ENCODE results near the gene PGLYRP2.
A peak's percentile ranks its signal among the peaks of the same experiment; 100 is the strongest.
"Not testable (repeated sequence)": the region's sequence is repeated elsewhere in the genome, so short reads cannot be mapped to it uniquely, and the experiment has no call there.

PGLYRP2 gene, protein sequence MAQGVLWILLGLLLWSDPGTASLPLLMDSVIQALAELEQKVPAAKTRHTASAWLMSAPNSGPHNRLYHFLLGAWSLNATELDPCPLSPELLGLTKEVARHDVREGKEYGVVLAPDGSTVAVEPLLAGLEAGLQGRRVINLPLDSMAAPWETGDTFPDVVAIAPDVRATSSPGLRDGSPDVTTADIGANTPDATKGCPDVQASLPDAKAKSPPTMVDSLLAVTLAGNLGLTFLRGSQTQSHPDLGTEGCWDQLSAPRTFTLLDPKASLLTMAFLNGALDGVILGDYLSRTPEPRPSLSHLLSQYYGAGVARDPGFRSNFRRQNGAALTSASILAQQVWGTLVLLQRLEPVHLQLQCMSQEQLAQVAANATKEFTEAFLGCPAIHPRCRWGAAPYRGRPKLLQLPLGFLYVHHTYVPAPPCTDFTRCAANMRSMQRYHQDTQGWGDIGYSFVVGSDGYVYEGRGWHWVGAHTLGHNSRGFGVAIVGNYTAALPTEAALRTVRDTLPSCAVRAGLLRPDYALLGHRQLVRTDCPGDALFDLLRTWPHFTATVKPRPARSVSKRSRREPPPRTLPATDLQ

DNA sequence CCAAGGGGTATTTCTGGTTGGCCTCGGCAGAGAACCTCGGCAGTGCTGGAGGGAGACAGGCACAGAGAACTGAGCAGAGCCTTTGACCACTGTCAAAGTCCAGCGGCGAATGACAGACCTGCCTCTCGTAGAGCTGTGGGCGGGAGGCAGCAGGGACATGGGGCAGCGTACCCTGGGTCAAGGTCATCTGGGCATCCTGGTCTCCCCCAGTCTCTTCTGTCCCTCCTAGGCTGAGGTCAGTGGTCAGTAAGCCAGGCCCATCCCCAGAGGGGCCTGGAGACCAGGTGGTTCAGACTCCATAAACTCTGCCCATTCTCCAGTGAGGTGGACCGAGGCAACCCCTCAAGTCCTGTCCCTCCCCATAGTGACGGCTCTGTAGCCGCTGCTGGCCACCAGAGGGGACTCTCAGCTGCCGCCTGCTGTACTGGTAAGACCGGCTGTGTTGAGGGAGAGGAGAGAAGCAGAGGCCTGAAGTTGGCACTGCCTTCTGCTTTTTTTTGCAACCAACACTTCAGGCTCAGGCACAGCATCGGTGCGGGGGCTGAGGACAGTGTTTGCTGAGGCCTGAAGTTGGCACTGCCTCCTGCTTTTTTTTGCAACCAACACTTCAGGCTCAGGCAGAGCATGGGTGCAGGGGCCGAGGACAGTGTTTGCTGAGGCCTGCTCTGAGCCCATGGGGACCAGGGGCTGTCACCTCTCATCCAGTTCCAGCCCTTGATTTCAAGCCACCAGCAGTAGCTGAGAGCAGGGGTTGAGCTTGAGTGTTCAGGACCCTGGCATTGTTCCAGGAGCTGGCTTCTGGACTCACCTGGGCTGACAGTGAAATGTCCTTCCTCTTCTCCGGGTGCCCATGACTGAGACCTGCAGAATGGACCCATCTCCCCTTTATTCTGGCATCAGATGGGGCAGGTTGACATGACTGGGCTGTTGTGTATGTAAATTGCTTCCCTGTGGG lies at the start of gene PGLYRP2:
PGLYRP2 (minus strand) TSS at position 111 of the 955 bp plus-strand sequence. CDS start 130 bp downstream, outside the sequence.
- DNase-seq = peak; percentile 24

DNA sequence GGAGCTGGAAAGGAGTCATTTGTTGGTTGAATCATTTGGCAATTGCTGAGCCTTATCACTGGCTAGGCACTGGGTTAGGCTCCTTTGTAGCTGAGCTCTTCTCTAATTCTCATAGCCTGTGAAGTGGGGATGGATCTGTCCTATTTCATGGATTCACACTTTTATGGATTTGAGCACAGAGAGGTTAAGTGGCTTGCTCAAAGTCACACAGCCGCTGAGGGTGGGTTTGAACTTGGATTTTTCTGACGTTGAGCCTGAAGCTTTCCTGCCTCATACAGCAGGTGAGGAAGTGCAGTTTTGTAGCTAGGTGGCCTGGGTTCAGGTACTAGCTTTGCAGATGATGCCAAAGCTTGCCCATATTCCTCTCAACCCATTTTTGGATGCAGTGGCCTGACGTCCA lies 48.4 kb upstream of the PGLYRP2 start:
- DNase-seq = no peak

DNA sequence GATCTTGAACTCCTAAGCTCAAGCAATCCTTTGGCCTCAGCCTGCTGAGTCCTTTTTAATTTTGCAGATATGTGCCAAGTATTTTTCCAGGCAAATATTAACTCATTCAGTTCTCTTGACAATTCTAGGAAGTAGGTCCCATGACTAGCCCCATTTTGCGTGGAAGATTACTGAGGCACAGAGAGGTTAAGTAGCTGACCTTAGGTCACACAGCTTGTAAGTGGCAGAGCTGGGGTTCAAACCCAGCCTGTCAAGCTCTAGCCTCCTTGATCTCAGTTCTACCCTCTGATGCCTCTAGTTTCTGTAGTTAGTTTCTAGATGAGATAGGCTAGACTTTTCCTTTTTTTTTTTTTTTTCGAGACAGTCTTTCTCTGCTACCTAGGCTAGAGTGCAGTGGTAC lies 47.1 kb upstream of the PGLYRP2 start:
- no peak for DNase-seq

DNA sequence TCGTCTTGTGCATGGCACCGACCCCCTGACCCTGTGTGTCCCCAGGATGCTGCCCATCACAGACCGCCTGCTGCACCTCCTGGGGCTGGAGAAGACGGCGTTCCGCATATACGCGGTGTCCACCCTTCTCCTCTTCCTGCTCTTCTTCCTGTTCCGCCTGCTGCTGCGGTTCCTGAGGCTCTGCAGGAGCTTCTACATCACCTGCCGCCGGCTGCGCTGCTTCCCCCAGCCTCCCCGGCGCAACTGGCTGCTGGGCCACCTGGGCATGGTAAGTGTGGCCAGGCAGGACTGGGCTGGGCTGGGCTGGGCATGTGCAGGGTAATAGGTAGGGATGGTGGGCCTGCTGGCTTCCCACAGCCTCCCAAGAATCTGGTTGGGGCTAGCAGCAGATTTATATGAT lies 46.0 kb upstream of the PGLYRP2 start:
- no peak for DNase-seq

DNA sequence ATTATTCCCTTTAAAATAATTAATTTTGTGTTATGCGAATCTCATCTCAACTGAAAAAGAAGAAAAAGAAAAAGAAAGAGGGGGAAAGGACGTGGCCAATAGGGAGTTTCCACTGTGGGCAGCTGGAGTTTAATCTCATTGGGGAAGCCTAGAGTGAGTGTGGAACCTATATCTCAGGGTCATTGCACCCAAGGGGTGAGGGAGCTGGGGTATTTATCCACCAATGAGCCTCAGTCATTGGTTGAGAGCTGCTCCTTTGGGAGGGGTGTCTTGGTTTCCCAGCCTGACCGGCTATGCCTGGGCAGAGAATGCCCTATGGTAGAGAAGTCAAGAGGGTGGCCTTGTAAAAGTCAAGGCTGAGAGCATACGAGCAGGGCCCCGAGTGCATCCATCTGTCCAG lies 45.5 kb upstream of the PGLYRP2 start:
- no peak for DNase-seq

DNA sequence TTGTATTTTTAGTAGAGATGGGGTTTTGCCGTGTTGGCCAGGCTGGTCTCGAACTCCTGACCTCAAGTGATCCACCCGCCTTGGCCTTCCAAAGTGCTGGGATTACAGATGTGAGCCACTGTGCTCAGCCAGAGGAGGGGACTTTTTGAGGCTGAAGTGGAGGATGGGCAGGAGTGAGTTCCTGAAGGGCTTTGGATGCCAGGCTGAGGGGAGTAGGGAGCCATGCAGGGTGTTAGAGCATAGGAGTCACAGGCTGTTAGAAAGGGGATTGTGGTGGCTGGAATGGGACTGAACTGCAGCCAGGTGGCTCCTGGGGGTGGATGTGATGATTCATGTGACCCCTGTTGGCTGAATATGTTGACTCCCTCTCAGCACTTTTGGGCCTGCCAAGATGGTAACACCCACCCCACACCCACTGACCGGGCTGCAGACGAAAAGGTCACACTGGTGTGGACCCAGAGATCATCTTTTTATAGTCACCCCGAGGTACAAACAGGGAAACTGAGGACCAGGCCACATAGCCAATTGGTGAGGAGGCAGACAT lies 40.2 kb upstream of the PGLYRP2 start:
- DNase-seq = no peak

DNA sequence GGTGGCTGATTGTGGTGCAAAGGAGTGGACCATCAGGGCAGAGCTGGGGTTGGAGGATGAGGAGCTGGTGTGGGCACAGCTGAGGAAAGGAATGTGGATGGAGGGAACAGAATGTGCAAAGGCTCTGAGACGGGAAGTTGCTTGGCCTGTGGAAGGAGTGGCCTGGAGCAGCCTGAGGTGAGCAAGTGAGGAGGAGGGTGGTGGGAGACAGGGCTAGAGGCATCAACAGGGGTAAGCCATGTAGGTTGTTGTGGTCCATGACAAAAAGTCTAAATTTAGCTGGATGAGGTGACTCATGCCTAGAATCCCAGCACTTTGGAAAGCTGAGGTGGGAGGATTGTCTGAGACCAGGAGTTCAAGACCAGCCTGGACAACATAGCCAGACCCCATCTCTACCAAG lies 38.5 kb upstream of the PGLYRP2 start:
- no peak for DNase-seq

DNA sequence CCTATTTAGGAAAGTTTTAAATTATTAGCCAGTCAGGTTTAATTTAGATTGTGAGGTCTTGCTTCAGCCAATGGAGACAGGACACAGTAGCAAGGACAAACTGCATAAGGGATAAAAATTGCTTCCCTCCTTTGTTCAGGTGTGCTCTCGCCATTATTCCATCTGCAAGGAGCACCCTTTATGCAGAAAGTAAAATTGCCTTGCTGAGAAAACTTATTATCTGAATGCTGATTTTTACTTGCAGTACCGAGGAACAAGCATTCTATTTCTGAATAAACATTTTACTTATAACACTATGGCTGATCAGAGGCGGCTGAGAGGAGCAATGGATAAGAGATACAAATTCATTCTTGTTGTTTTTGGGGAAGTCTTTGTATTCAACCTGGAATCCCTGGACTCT lies 37.1 kb upstream of the PGLYRP2 start:
- no peak for DNase-seq

DNA sequence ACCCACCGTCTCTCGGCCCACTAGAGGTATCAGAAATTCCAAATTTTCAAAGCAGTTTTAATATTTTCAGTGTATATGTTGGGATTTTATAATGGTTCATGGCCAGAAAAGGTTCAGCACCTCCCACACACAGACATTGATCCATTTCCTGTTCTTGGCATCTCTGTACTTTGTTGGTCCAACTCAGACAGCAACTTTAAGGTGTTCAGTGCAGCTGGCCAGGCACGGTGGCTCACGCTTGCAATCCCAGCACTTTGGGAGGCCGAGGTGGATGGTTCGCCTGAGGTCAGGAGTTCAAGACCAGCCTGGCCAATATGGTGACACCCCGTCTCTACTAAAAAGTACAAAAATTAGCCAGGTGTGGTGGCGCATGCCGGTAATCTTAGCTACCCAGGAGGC lies 35.9 kb upstream of the PGLYRP2 start:
- DNase-seq = not testable (repeated sequence)

DNA sequence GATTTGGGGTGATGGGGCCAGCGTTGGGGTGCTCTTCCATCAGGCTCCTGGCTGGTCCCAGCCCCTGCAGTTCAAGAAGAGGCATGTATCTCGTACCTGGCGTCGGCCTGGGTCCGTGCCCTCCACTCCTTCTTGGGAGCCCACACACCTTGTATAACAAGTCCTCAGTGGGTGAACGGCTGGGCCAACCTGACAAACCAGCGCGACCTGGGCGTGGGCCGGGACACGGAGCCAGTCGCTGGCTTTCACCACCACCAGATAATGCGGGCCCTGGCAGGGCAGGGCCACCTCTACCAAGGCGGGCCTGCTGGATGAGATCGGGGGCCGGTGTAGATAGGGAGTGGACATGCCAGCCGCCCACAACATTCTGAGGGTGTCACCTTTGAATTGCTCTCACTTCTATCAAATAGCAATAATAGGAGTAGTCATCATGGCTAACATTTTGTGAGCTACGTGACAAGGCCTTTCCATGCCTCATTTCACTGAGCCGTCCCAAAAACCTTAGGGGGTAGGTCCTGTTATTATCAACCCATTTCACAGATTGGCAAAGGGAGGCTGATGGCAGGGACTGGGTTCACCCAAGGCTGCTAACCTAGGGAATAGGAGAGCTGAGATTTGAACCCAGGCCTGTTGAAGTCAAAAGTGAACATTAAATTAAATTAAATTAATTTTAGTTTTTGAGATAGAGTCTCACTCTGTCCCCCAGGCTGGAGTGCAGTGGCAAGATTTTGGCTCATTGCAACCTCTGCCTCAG lies 32.5 kb upstream of the PGLYRP2 start:
- DNase-seq = no peak

DNA sequence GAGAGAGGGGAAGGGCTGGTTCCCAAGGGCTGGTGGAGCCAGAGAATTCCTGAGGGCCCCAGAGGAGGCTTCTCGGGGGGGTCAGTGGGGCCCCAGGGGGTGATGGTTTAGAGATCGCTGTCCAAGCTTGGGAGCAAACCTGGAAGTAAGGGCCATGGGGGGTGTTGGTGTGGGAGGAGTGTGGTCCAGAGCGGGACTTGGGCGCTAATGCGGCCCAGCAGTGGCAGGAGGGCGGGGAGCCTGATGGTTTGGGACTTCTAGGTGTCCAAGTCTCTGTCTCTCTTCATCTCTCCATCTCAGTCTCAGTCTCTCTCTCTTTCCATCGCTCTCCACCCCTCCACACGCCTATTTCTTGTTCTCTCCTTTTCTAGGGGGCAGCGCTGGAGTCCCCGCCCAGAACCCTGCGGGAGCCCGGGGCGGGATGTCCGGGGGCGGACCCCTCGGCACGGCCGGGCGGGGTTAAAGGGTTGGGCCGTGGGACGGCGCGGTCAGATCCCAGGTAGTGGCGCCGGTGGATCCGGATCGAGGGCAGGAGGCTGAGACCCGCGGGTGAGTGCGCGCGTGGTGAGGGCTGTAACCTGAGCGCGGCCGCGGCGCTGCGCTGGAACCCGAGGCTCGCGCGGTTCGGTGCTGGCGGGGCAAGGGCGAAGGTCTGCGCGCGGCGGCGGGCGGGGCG lies 28.9 kb upstream of the PGLYRP2 start, which contains the start of gene CYP4F22:
CYP4F22 (plus strand) TSS at position 491 of the 676 bp plus-strand sequence. CDS start 16,812 bp downstream, outside the sequence.
- peak; percentile 28 for DNase-seq

DNA sequence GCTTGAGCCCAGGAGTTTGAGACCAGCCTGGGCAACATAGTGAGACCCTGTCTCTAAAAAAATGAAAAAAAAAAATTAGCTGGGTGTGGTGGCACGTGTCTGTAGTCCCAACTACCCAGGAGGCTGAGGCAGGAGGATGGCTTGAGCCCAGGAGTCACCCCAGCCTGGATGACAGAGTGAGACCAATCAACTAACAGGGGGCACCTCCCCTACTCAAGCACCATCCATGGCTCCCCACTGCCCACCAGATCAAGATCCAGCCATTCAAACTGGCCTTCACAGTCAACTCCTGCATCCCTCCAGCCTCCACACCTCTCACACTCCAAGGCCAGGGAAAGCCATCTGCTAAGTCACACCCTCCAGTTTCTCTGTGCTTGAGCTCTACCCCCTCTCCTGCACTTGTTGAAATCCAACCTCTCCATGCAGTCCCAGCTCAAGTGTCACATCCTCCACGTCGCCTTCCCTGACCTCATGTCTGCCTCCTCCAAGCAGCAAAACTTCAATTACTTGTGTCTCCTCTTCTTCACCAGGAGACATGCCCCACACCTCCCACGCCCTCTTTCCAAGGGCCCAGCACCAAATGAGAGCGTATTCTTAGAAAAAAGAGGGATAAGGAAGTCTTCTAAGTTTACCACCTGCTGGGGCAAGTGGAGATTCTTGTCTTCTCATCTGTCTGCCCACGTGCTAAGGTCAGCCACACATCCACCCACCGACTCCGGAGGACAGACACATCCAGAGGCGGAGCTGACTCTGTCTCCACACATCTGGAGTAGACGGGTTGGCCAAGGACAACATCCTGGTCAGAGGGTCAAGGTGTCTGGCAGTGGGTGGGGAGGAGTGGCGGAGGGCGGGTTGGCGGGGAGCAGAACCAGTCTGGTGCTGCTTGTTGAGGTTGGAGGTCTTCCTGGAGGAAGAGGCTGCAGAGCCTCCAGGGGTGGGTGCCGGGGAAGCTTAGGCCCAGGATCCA lies 28.1 kb upstream of the PGLYRP2 start:
- DNase-seq = no peak

DNA sequence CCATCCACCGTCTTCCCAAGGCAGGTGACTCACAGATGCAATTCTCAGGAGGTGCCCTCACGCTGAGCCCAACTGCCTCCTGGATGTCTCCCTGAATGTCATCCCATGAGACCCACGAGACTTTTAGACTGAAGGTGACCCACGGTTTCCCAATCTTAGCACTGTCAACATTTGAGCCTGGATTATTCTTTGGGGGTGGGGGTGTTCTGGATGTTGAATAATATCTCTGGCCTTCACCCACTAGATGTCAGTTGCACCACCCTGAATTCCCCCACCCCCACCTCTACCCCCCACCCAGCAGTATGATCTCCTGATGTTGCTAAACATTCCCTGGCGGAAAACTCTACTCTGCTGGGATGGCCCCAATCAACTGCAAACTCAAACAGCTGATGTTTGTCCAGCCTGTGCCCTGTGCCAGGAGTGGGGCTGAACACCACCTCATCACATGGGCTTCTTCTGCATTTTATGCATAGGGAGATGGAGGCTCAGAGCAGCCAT lies 26.8 kb upstream of the PGLYRP2 start:
- no peak for DNase-seq

DNA sequence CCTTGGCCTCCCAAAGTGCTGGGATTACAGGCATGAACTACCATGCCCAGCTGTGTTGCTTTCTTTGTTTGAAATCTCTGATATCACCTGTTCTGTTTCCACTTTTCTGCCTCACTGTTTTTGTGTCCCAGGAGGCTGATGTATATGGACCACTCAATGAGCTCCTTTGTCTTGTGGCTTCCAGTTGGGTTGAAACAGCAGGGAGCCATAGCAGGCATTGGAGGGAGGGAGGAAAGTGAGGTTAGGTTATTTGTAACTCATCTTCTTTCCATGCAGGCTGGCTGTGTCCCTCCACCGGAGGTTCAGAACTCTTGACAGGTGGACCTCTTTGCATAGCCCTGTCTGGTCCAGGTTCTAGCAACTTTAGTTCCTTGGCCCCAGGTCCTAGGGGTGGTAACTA lies 23.0 kb upstream of the PGLYRP2 start:
- DNase-seq = no peak

DNA sequence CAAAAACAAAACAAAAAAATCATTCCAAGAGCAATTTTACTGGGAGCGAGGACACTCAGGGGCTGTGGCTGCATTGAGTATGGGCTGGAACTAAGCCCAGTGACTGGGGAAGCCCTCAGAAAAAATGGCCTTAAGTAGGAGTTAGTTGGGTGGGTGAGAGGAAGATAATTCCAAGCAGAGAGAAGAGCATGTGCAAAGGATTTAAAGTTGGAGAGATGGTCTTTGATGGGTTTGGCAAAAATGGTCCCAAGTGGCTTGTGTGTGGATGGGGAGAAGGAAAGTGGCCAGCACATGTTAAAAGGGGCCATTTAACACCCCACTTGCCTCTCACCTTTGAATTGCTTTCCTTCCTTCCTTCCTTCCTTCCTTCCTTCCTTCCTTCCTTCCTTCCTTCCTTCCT lies 22.3 kb upstream of the PGLYRP2 start:
- no peak for DNase-seq

DNA sequence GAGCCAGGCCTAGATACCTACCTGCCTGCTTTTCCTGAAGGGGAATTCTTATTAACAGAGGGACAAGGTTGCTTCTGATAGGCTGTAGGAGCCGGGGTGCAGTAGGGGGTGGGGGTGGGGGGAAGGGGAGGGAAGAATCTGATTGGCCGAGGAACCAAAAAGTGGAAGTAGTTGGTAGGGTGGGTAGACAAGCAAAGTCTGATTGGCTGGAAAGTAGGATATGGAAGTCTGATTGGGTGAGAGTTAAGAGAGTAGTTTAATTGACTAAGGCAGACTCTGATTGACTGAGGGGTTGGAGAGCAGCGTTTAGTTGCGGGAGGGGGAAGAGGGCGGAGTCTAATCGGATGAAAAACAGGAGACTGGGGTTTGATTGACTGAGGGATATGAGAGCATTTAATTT lies 19.6 kb upstream of the PGLYRP2 start:
- no peak for DNase-seq

DNA sequence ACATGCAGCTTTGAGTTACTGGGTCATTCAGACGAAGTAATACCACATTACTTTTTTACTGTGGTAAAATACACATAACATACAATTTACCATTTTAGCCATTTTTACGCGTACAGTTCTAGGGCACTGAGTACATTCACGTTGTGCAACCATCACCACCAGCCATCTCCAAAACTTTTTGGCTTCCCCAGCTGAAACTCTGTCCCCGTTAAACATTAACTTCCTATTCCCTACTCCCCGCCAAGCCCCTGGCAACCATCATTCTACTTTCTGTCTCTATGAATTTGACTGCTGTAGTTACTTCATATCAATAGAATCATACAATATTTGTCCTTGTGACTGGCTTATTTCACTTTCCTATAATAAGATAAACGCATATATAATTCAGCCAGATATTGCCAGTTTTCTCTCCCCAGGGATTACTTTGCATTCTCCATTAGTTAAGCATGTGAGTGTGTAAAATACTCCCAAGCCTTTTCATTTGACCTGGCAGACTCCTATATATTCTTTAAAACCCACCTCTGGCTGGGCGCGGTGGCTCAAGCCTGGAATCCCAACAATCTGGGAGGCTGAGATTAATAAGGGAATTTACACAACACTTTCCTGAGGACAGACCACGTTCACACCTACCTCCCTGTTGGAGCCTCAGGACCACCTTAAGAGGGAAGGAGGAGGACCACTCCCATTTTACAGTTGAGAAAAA lies 19.0 kb upstream of the PGLYRP2 start:
- DNase-seq = no peak

DNA sequence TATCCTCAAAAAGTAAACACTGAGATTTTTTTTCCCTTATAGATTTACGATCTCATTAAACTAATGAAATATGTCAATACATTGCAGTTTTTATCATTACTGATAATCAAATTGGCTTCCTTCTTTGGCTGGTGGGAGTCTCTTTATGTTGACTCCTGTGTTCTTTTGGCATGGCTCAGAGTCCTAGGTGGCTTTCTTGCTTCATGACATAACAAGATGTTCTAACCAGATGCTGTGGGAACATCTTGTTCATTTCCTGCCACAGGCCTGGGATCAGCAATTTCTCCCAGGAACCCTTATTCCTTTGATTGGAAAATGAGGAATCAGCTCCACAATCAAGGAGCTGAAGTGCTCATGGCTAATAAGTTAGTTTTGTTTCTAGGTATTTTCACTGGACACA lies 15.8 kb upstream of the PGLYRP2 start:
- no peak for DNase-seq

DNA sequence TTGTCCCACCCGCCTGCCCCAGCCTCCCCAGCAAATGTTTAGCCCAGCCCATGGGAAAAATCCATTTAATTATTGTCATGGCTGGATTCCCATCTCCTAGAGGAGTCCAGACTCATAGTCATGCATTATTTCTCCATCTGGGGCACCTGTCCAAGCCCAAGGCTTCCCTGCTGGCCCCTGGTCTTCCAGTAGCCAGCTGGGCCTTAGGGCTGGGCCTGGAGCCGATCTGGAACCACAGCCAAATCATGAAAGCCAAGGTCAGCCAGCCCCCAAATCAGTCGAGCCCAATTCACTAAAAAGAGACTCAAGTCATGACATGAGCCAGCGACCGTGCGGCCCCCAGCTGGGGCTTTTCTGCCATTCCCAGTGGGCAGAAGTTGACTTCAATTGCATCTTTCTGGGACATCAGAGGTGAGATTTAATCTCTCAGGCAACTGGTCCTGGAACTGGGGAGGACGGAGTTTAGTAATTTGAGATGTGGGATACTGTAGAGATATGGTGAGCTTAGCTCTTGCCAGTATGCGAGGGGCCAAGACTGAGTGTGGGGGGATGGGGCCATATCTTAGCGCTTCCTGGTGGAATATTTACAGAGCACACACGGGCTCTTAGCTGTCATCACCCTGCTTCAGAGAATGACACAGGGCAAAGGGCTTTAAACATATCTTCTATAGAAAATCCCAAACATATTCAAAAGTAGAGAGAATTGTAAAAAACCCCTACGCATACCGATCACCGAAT lies 9.4 kb upstream of the PGLYRP2 start:
- no peak for DNase-seq

All from CD4-positive, alpha-beta T cell treated with Interleukin-6 for 4 hours (primary cell).